Body of pancreas (tissue), 4 donors: Measurements from ENCODE around the gene PRAF2.

Source experiments
- CTCF ChIP-seq, 7 experiments: fragments of 450-650 bp in 4 of 7; fragments of 200-600 bp in 3 of 7; sonication (generic) in 3 of 7; IDR thresholded peaks; one replicate each; pipeline ENCODE4 v1.5.1; 2016 to 2019; ENCODE audit warnings: antibody characterized with exemption in 7 of 7
- POLR2A ChIP-seq, 3 donors: fragments of 450-650 bp; IDR thresholded peaks; one replicate each; pipeline ENCODE4 v1.6.1; 2016; ENCODE audit warnings: antibody characterized with exemption in 3 of 3, mild to moderate bottlenecking in 2 of 3

GRCh38 chrX:49063715-49064114 lies 10.1 kb downstream of the PRAF2 start:
- no peak for TF ChIP-seq CTCF (IDR thresholded peaks at IDR 0.05)
- TF ChIP-seq POLR2A (IDR thresholded peaks at IDR 0.05): no peak
